Measurements from ENCODE around the gene ELL2.

The ELL2 gene

DNA sequence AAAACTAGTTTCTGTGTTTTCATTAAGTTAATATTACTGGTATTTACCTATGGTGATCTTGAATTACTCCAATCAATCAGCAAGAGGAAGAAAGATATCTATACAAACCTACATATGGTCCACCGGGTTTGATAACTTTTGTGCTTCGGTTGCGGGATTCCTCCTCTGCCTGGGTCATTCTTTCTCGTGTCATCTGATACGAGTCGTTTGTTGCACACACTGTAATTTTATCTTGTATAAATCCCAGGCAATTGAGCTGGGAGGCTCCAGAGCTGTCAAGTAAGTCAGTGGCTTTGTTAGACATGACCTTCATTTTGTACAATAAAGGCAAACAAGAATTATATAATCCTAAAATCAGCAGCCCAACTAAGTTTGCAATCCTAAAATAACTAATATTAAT, 48.0 kb downstream of the ELL2 start:
- Histone ChIP-seq H3K27me3 (ENCODE audit: control insufficient read depth, insufficient read depth, low read length) (no peaks in the 10 kb centered on the region), H3K9ac (no peak overlapping the region), H3K4me1 (no peaks in the 10 kb centered on the region), H3K27ac (no peak overlapping the region), H3K9me3 (ENCODE audit: control insufficient read depth, low read length) (no peaks in the 10 kb centered on the region), H3K36me3 (ENCODE audit: control insufficient read depth, insufficient read depth, low read length) (no peaks in the 10 kb centered on the region), H3K79me2 (no peaks in the 10 kb centered on the region), H3K4me3 (ENCODE audit: low read depth, low read length) (no peak overlapping the region), H2AFZ (no peak overlapping the region), H3K4me2 (ENCODE audit: low read length) (peak overlapping the region; percentile 8)
- TF ChIP-seq, protein P1, sequence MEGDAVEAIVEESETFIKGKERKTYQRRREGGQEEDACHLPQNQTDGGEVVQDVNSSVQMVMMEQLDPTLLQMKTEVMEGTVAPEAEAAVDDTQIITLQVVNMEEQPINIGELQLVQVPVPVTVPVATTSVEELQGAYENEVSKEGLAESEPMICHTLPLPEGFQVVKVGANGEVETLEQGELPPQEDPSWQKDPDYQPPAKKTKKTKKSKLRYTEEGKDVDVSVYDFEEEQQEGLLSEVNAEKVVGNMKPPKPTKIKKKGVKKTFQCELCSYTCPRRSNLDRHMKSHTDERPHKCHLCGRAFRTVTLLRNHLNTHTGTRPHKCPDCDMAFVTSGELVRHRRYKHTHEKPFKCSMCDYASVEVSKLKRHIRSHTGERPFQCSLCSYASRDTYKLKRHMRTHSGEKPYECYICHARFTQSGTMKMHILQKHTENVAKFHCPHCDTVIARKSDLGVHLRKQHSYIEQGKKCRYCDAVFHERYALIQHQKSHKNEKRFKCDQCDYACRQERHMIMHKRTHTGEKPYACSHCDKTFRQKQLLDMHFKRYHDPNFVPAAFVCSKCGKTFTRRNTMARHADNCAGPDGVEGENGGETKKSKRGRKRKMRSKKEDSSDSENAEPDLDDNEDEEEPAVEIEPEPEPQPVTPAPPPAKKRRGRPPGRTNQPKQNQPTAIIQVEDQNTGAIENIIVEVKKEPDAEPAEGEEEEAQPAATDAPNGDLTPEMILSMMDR (IDR thresholded peaks at IDR 0.05) = no peak

DNA sequence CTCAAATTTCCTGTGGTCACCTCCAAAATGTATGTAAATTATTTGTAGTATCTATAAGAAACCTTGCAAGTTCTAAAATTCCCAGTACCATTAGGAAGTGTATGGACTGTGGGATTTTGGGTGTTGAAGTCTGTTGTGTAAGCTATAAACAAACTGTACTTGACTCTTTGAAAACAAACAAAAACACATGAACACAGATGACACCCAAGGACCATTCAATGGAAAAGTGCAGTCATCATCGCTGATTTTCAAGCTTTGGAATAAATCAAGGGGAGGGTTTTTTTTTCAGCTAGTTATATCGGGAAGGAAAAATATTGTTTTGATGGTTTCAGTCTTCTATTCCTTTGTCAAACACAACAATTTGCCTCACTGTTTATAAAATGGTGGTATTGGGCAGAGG, 49.6 kb downstream of the ELL2 start:
- Histone ChIP-seq H3K79me2 (no peaks in the 10 kb centered on the region), H2AFZ (no peak overlapping the region), H3K27me3 (ENCODE audit: control insufficient read depth, insufficient read depth, low read length) (no peaks in the 10 kb centered on the region), H3K9me3 (ENCODE audit: control insufficient read depth, low read length) (no peaks in the 10 kb centered on the region), H3K27ac (no peak overlapping the region), H3K36me3 (ENCODE audit: control insufficient read depth, insufficient read depth, low read length) (no peaks in the 10 kb centered on the region), H3K9ac (no peak overlapping the region), H3K4me3 (ENCODE audit: low read depth, low read length) (no peak overlapping the region), H3K4me1 (no peaks in the 10 kb centered on the region), H3K4me2 (ENCODE audit: low read length) (no peak overlapping the region)
- TF ChIP-seq, protein P1 (IDR thresholded peaks at IDR 0.05) = no peak

DNA sequence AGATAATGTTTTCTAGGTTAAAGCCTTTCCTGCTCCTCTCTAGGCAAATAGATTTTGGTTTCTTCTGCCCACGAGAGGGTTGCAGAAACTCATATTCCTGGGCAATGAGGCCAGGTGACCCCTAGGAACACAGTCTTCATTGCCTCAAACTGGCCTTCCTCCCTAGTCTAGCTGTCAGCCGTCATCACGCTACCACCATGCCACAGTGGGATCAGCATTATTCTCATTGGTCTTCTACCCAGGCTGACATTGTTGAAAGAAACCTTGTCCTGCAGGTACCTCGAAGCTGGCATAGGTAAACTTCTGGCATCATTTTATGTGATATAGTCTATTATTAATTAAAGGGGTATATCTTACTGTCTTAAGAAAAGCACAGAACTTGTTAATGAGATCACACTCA, 51.1 kb downstream of the ELL2 start:
- H2AFZ ChIP-seq = no peak overlapping the region
- no peaks in the 10 kb centered on the region for H3K79me2 ChIP-seq
- no peak overlapping the region for H3K9ac ChIP-seq
- H3K4me1 ChIP-seq = no peaks in the 10 kb centered on the region
- no peaks in the 10 kb centered on the region for H3K9me3 ChIP-seq (ENCODE audit: control insufficient read depth, low read length)
- H3K27me3 ChIP-seq (ENCODE audit: control insufficient read depth, insufficient read depth, low read length) = no peaks in the 10 kb centered on the region
- no peaks in the 10 kb centered on the region for H3K36me3 ChIP-seq (ENCODE audit: control insufficient read depth, insufficient read depth, low read length)
- no peak overlapping the region for H3K4me2 ChIP-seq (ENCODE audit: low read length)
- H3K4me3 ChIP-seq (ENCODE audit: low read depth, low read length) = no peak overlapping the region
- H3K27ac ChIP-seq = no peak overlapping the region
- TF ChIP-seq, protein P1 (IDR thresholded peaks at IDR 0.05) = no peak

GRCh38 chr5:95909738-95910137, 51.9 kb downstream of the ELL2 start:
- Histone ChIP-seq H3K4me3 (ENCODE audit: low read depth, low read length) (no peak overlapping the region), H3K9ac (no peak overlapping the region), H3K79me2 (no peaks in the 10 kb centered on the region), H3K27ac (no peak overlapping the region), H3K36me3 (ENCODE audit: control insufficient read depth, insufficient read depth, low read length) (no peaks in the 10 kb centered on the region), H2AFZ (no peak overlapping the region), H3K9me3 (ENCODE audit: control insufficient read depth, low read length) (no peaks in the 10 kb centered on the region), H3K4me2 (ENCODE audit: low read length) (no peak overlapping the region), H3K4me1 (peaks cover 2% of the 10 kb centered on the region), H3K27me3 (ENCODE audit: control insufficient read depth, insufficient read depth, low read length) (no peaks in the 10 kb centered on the region)
- TF ChIP-seq, protein P1 (IDR thresholded peaks at IDR 0.05) = no peak

DNA sequence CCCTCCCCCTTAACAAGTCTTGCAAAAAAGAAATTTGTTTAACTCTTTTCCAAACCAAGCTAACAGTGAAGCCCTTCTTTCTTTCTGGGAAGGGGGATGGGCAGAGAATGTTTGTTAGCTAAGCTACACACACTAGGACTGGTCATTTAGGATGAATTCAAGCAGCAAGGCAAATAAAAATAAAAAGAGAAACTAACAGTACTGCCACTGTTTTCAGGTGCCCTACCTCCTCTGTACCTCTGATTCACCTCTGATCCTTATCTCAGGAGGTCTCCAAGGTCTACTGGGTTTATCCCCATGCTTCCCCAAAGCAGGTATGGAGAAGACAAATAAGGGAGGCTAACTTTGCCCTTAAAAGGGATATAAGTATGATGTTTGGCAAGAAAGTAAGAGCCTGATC, 52.9 kb downstream of the ELL2 start:
- Histone ChIP-seq H3K4me2 (ENCODE audit: low read length) (no peak overlapping the region), H3K36me3 (ENCODE audit: control insufficient read depth, insufficient read depth, low read length) (no peaks in the 10 kb centered on the region), H3K79me2 (no peaks in the 10 kb centered on the region), H3K27ac (no peak overlapping the region), H3K9ac (no peak overlapping the region), H3K4me1 (peaks cover 2% of the 10 kb centered on the region), H3K27me3 (ENCODE audit: control insufficient read depth, insufficient read depth, low read length) (no peaks in the 10 kb centered on the region), H2AFZ (no peak overlapping the region), H3K9me3 (ENCODE audit: control insufficient read depth, low read length) (no peaks in the 10 kb centered on the region), H3K4me3 (ENCODE audit: low read depth, low read length) (no peak overlapping the region)
- TF ChIP-seq, protein P1 (IDR thresholded peaks at IDR 0.05) = no peak

Measured in parathyroid adenoma (tissue), 2 donors.